Endodermal cell (in vitro differentiated cells): Measurements from ENCODE around the gene CCDC68. TPM values are rescaled to one million over a fixed set of nuclear protein-coding genes. Genes with fewer than 3 reads are reported as not detected.

Source experiments
- DNase-seq: peaks from one replicate; pipeline ENCODE4 v3.0.0-alpha.2; 2017
- H3K27ac ChIP-seq: 2 replicates; pipeline ENCODE4 v1.5.1; 2013; ENCODE audit warnings: mild to moderate bottlenecking, low read depth, low read length, moderate library complexity
- H3K27me3 ChIP-seq: 2 replicates; pipeline ENCODE4 v1.6.1; 2013; ENCODE audit warnings: mild to moderate bottlenecking, low read length, moderate library complexity; ENCODE audit not compliant: insufficient read depth, control insufficient read depth, poor library complexity, severe bottlenecking
- H3K36me3 ChIP-seq: 2 replicates; pipeline ENCODE4 v1.7.0; 2013; ENCODE audit warnings: mild to moderate bottlenecking, low read length, moderate library complexity; ENCODE audit not compliant: control insufficient read depth, insufficient read depth
- H3K4me1 ChIP-seq: one replicate; pipeline ENCODE4 v1.7.0; 2013; ENCODE audit warnings: low read length; ENCODE audit not compliant: control insufficient read depth, insufficient read depth
- H3K4me3 ChIP-seq: 2 replicates; pipeline ENCODE4 v1.5.1; 2013; ENCODE audit warnings: mild to moderate bottlenecking, low read length, moderate library complexity
- H3K9ac ChIP-seq: 2 replicates; pipeline ENCODE4 v1.6.1; 2013; ENCODE audit warnings: mild to moderate bottlenecking, low read length, moderate library complexity; ENCODE audit not compliant: poor library complexity, severe bottlenecking; ENCODE audit errors: extremely low read depth
- H3K9me3 ChIP-seq: 2 replicates; pipeline ENCODE4 v1.6.1; 2013; ENCODE audit warnings: mild to moderate bottlenecking, low read length, moderate library complexity; ENCODE audit not compliant: control insufficient read depth
- H3K27ac Mint-ChIP-seq: 2 replicates; pipeline ENCODE4 v1.8.0; 2020; ENCODE audit warnings: mixed read lengths
- H3K27me3 Mint-ChIP-seq: 2 replicates; pipeline ENCODE4 v1.8.0; 2021; ENCODE audit warnings: mild to moderate bottlenecking, mixed read lengths; ENCODE audit not compliant: insufficient read depth
- H3K36me3 Mint-ChIP-seq: 2 replicates; pipeline ENCODE4 v1.8.0; 2020; ENCODE audit warnings: low read depth, mixed read lengths
- H3K4me1 Mint-ChIP-seq: 2 replicates; pipeline ENCODE4 v1.8.0; 2020; ENCODE audit warnings: mixed read lengths
- H3K4me3 Mint-ChIP-seq: 2 replicates; pipeline ENCODE4 v1.8.0; 2020; ENCODE audit warnings: mild to moderate bottlenecking, moderate library complexity, mixed read lengths
- H3K9me3 Mint-ChIP-seq: 2 replicates; pipeline ENCODE4 v1.8.0; 2020; ENCODE audit warnings: mild to moderate bottlenecking, mixed read lengths
- CTCF ChIP-seq: fragments of 200-600 bp; sonication (generic); conservative IDR thresholded peaks from 2 replicates; pipeline ENCODE4 v1.5.0; 2021; ENCODE audit warnings: antibody characterized with exemption, mild to moderate bottlenecking
- WGBS, 2 experiments: methylation state at CpG; one replicate each; pipeline versions ENCODE4 v1.1.5 to v1.1.7; 2013; ENCODE audit warnings: missing lambda C conversion rate in 2 of 2, mixed read lengths in 1 of 2; ENCODE audit not compliant: insufficient coverage in 1 of 2, insufficient read length in 1 of 2; 5-methylcytosine and 5-hydroxymethylcytosine counted together
- total RNA-seq, 2 donors: library from RNA; stranded (reverse); fragmentation: NEBNext Ultra II Directional in 1 of 2; extraction: Animal tissue kit (Norgen Biotek cat#: 25700) in 1 of 2; gene quantifications; 2 replicates in 1 of 2; 3 replicates in 1 of 2; pipeline ENCODE4 v1.2.1, GENCODE V29; 2021

Gene CCDC68
- total RNA-seq, 2 donors from 2014 or later = 0.53 to 0.80 TPM

GRCh38 chr18:54949588-54949987 lies 9.7 kb downstream of the CCDC68 start:
- Mint-ChIP-seq H3K4me3 (no peak overlapping the region), H3K27ac (no peak overlapping the region), H3K27me3 (no peaks in the 10 kb centered on the region), H3K9me3 (no peaks in the 10 kb centered on the region), H3K36me3 (no peaks in the 10 kb centered on the region), H3K4me1 (peaks cover 33% of the 10 kb centered on the region)
- no peak for TF ChIP-seq CTCF
- H3K4me1 ChIP-seq = peaks cover 3% of the 10 kb centered on the region
- H3K9me3 ChIP-seq = no peaks in the 10 kb centered on the region
- no peaks in the 10 kb centered on the region for H3K36me3 ChIP-seq
- H3K27ac ChIP-seq = no peak overlapping the region
- no peak overlapping the region for H3K4me3 ChIP-seq
- no peak for DNase-seq
- no peak overlapping the region for H3K9ac ChIP-seq
- WGBS, 2 experiments = 93 to 94% methylated on average over 2 to 3 of the region's 3 CpGs
- no peaks in the 10 kb centered on the region for H3K27me3 ChIP-seq

GRCh38 chr18:54948350-54948837 lies 10.9 kb downstream of the CCDC68 start:
- Histone ChIP-seq H3K9me3 (no peaks in the 10 kb centered on the region), H3K27me3 (no peaks in the 10 kb centered on the region), H3K36me3 (no peaks in the 10 kb centered on the region), H3K4me1 (peaks cover 3% of the 10 kb centered on the region), H3K4me3 (no peak overlapping the region), H3K27ac (no peak overlapping the region), H3K9ac (no peak overlapping the region)
- Mint-ChIP-seq H3K27ac (no peak overlapping the region), H3K9me3 (no peaks in the 10 kb centered on the region), H3K4me3 (no peak overlapping the region), H3K36me3 (no peaks in the 10 kb centered on the region), H3K4me1 (peaks cover 33% of the 10 kb centered on the region), H3K27me3 (no peaks in the 10 kb centered on the region)
- no peak for DNase-seq
- no peak for TF ChIP-seq CTCF
- 84 to 100% methylated on average over 3 to 4 of the region's 4 CpGs for WGBS, 2 experiments

DNA sequence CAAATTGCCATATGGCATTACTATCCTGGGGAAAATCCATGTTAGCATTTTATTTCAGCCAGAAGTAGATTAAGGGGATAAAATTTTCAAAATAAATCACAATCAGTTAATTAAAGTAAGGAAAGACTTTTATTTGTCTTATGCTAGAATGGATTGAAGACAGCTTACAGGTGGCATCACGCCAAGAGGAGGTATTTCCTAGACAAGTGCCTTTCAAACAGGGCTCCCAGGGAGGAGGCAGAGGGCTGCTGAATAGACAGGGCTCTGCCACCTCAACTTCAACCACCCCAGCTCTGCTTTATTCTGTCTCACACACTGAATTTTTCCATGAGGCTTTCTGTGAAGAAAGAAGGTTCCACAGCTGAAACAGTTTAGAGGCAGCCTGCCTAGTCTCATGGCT lies 12.2 kb downstream of the CCDC68 start:
- peaks cover 33% of the 10 kb centered on the region for H3K4me1 Mint-ChIP-seq
- Histone ChIP-seq H3K27me3 (no peaks in the 10 kb centered on the region), H3K4me1 (peaks cover 3% of the 10 kb centered on the region), H3K27ac (no peak overlapping the region), H3K9ac (no peak overlapping the region), H3K4me3 (no peak overlapping the region), H3K36me3 (no peaks in the 10 kb centered on the region), H3K9me3 (no peaks in the 10 kb centered on the region)
- H3K27me3 Mint-ChIP-seq = no peaks in the 10 kb centered on the region
- TF ChIP-seq CTCF = no peak
- no peaks in the 10 kb centered on the region for H3K9me3 Mint-ChIP-seq
- H3K36me3 Mint-ChIP-seq = no peaks in the 10 kb centered on the region
- no peak for DNase-seq
- no peak overlapping the region for H3K4me3 Mint-ChIP-seq
- H3K27ac Mint-ChIP-seq = no peak overlapping the region
- WGBS, 2 experiments = 90% methylated on average over 1 of the region's 1 CpG; no CpG with 5 or more reads in 1 of the 2 experiments
